AG20443 (cell line): Measurements from ENCODE around the gene CACNA1C.

Source experiments
- DNase-seq: peaks from one replicate; pipeline ENCODE4 v3.0.0; 2012; ENCODE audit warnings: low spot score, mixed read lengths

The CACNA1C gene

GRCh38 chr12:2323532-2324255 is 270.9 kb downstream of the CACNA1C start:
- DNase-seq = no peak

- no peak for DNase-seq
Measured at GRCh38 chr12:2324387-2324786, 271.6 kb downstream of the CACNA1C start.

- DNase-seq = no peak
Measured at GRCh38 chr12:2325519-2325918, 272.7 kb downstream of the CACNA1C start.

- no peak for DNase-seq
Measured at GRCh38 chr12:2326470-2326869, 273.7 kb downstream of the CACNA1C start.

- DNase-seq = no peak
Measured at GRCh38 chr12:2328661-2329060, 275.9 kb downstream of the CACNA1C start.

GRCh38 chr12:2329661-2330210 is 276.9 kb downstream of the CACNA1C start:
- DNase-seq = no peak

GRCh38 chr12:2332236-2332635 is 279.4 kb downstream of the CACNA1C start:
- no peak for DNase-seq

GRCh38 chr12:2332947-2333346 is 280.2 kb downstream of the CACNA1C start:
- no peak for DNase-seq

GRCh38 chr12:2333491-2334195 is 280.9 kb downstream of the CACNA1C start:
- no peak for DNase-seq

GRCh38 chr12:2334271-2334670 is 281.5 kb downstream of the CACNA1C start:
- no peak for DNase-seq

- no peak for DNase-seq
Measured at GRCh38 chr12:2334689-2335088, 281.9 kb downstream of the CACNA1C start.

GRCh38 chr12:2335109-2335508 is 282.3 kb downstream of the CACNA1C start:
- no peak for DNase-seq

GRCh38 chr12:2335513-2335912 is 282.7 kb downstream of the CACNA1C start:
- DNase-seq = no peak

- no peak for DNase-seq
Measured at GRCh38 chr12:2335916-2336315, 283.1 kb downstream of the CACNA1C start.

GRCh38 chr12:2336409-2336829 is 283.6 kb downstream of the CACNA1C start:
- DNase-seq = peak; percentile 86

GRCh38 chr12:2337031-2338010 is 284.5 kb downstream of the CACNA1C start:
- DNase-seq = no peak

- DNase-seq = no peak
Measured at GRCh38 chr12:2338381-2338780, 285.6 kb downstream of the CACNA1C start.

- DNase-seq = no peak
Measured at GRCh38 chr12:2338991-2339431, 286.2 kb downstream of the CACNA1C start.

- no peak for DNase-seq
Measured at GRCh38 chr12:2341051-2341751, 288.4 kb downstream of the CACNA1C start.

GRCh38 chr12:2341871-2342270 is 289.1 kb downstream of the CACNA1C start:
- DNase-seq = peak; percentile 64

GRCh38 chr12:2343681-2344080 is 290.9 kb downstream of the CACNA1C start:
- DNase-seq = no peak
